Stimulated activated CD4-positive, alpha-beta T cell treated with anti-CD3 and anti-CD28 coated beads, Interleukin-2, amount 100 ng/mL, for 4 hours (primary cell): Measurements from ENCODE around the gene TMEM239.

Source experiments
- DNase-seq: peaks from one replicate; pipeline ENCODE4 v3.0.0-alpha.2; 2020; ENCODE audit warnings: low read depth

Gene TMEM239

GRCh38 chr20:2849529-2849928 lies 33.4 kb downstream of the TMEM239 start:
- DNase-seq = no peak

- DNase-seq = no peak
Observed at GRCh38 chr20:2851086-2851485, 34.9 kb downstream of the TMEM239 start.

- no peak for DNase-seq
Observed at GRCh38 chr20:2858591-2858990, 42.4 kb downstream of the TMEM239 start.

- DNase-seq = no peak
Observed at GRCh38 chr20:2859330-2860121, 43.4 kb downstream of the TMEM239 start.

GRCh38 chr20:2864626-2865025 lies 48.5 kb downstream of the TMEM239 start:
- DNase-seq = no peak

- DNase-seq = no peak
Observed at GRCh38 chr20:2865101-2865500, 48.9 kb downstream of the TMEM239 start.

- DNase-seq = peak; percentile 55
Observed at GRCh38 chr20:2865630-2866029, 49.5 kb downstream of the TMEM239 start.

- no peak for DNase-seq
Observed at GRCh38 chr20:2866236-2866635, 50.1 kb downstream of the TMEM239 start.

GRCh38 chr20:2867081-2867864 lies 51.1 kb downstream of the TMEM239 start:
- no peak for DNase-seq
